ENCODE measurements around the gene FNTB. TPM values are rescaled to one million over a fixed set of nuclear protein-coding genes. Genes with fewer than 3 reads are reported as not detected.

FNTB gene
- total and polyA plus RNA-seq, 2 donors (not counting 1 experiment from before 2014, with no cell fraction given) = 6.6 to 10.2 TPM

GRCh38 chr14:64946310-64947045 is 40.2 kb upstream of the FNTB start:
- ATAC-seq (ENCODE audit: low read depth) (no peak), DNase-seq (no peak)
- Mint-ChIP-seq H3K4me1 (peaks cover 24% of the 10 kb centered on the region), H3K27me3 (no peaks in the 10 kb centered on the region), H3K4me3 (no peak overlapping the region), H3K27ac (no peak overlapping the region), H3K9me3 (ENCODE audit: insufficient read depth) (no peaks in the 10 kb centered on the region)
- Histone ChIP-seq H3K9me3 (ENCODE audit: control extremely low read depth in 1 of 3, control insufficient read depth in 2 of 3, insufficient read depth in 1 of 3, low read length in 2 of 3) (no peaks in the 10 kb centered on the region), H3K4me3 (ENCODE audit: control extremely low read depth in 1 of 5, extremely low read depth in 1 of 5, insufficient read depth in 1 of 5, low read depth in 2 of 5, low read length in 4 of 5) (no peak overlapping the region), H3K27ac (ENCODE audit: low read length in 2 of 2) (no peak overlapping the region), H3K4me2 (replicated peaks; ENCODE audit: low read depth, low read length, poor library complexity, severe bottlenecking) (no peak overlapping the region), H3K27me3 (replicated peaks in 1 of 4; ENCODE audit: control extremely low read depth in 1 of 4, control insufficient read depth in 3 of 4, insufficient read depth in 4 of 4, low read length in 3 of 4) (no peaks in the 10 kb centered on the region), H3K36me3 (replicated peaks in 1 of 2; ENCODE audit: control extremely low read depth in 1 of 2, control insufficient read depth in 1 of 2, extremely low read depth in 1 of 2, insufficient read depth in 2 of 2, low read length in 1 of 2) (no peaks in the 10 kb centered on the region), H3K9ac (ENCODE audit: low read length) (no peak overlapping the region), H3K4me1 (ENCODE audit: control insufficient read depth in 2 of 2, insufficient read depth in 2 of 2, low read length in 2 of 2) (peaks cover 10 to 13% of the 10 kb centered on the region in 2 donors), H3K79me2 (ENCODE audit: control insufficient read depth, insufficient read depth, low read length) (no peaks in the 10 kb centered on the region), H2AFZ (ENCODE audit: insufficient read depth, low read depth, low read length, poor library complexity, severe bottlenecking) (no peak overlapping the region), H4K20me1 (ENCODE audit: control insufficient read depth, insufficient read depth, low read length, poor library complexity, severe bottlenecking) (no peaks in the 10 kb centered on the region)
- ChIA-PET CTCF (no interaction called here), POLR2A (no interaction called here)
- 88% methylated on average over 4 of the region's 6 CpGs for WGBS (ENCODE audit: insufficient coverage)
- intact Hi-C loops (cut with micrococcal nuclease) = no loop called here
- TF ChIP-seq CTCF (IDR thresholded peaks at IDR 0.05) (no peak), EZH2 (IDR thresholded peaks at IDR 0.05; ENCODE audit: borderline replicate concordance, insufficient read depth, low read depth, low read length, poor library complexity, severe bottlenecking) (no peak)

- no peaks in the 10 kb centered on the region for H3K27me3 Mint-ChIP-seq
- CTCF ChIA-PET = no interaction called here
These were observed 38.7 kb upstream of the FNTB start for GRCh38 chr14:64947710-64948611.

More at GRCh38 chr14:64947710-64948611, 38.7 kb upstream of the FNTB start:
- TF ChIP-seq EZH2 (IDR thresholded peaks at IDR 0.05; ENCODE audit: borderline replicate concordance, insufficient read depth, low read depth, low read length, poor library complexity, severe bottlenecking) = no peak
- TF ChIP-seq CTCF (IDR thresholded peaks at IDR 0.05) = no peak
- Mint-ChIP-seq H3K9me3 (ENCODE audit: insufficient read depth) (no peaks in the 10 kb centered on the region), H3K27ac (no peak overlapping the region), H3K4me1 (peaks cover 28% of the 10 kb centered on the region), H3K4me3 (no peak overlapping the region)
- Histone ChIP-seq H2AFZ (ENCODE audit: insufficient read depth, low read depth, low read length, poor library complexity, severe bottlenecking) (no peak overlapping the region), H3K4me3 (ENCODE audit: control extremely low read depth in 1 of 5, extremely low read depth in 1 of 5, insufficient read depth in 1 of 5, low read depth in 2 of 5, low read length in 4 of 5) (no peak overlapping the region), H4K20me1 (ENCODE audit: control insufficient read depth, insufficient read depth, low read length, poor library complexity, severe bottlenecking) (no peaks in the 10 kb centered on the region), H3K36me3 (replicated peaks in 1 of 2; ENCODE audit: control extremely low read depth in 1 of 2, control insufficient read depth in 1 of 2, extremely low read depth in 1 of 2, insufficient read depth in 2 of 2, low read length in 1 of 2) (no peaks in the 10 kb centered on the region), H3K9me3 (ENCODE audit: control extremely low read depth in 1 of 3, control insufficient read depth in 2 of 3, insufficient read depth in 1 of 3, low read length in 2 of 3) (no peaks in the 10 kb centered on the region), H3K79me2 (ENCODE audit: control insufficient read depth, insufficient read depth, low read length) (no peaks in the 10 kb centered on the region), H3K27ac (ENCODE audit: low read length in 2 of 2) (no peak overlapping the region), H3K4me1 (ENCODE audit: control insufficient read depth in 2 of 2, insufficient read depth in 2 of 2, low read length in 2 of 2) (peaks cover 13 to 18% of the 10 kb centered on the region in 2 donors), H3K4me2 (replicated peaks; ENCODE audit: low read depth, low read length, poor library complexity, severe bottlenecking) (no peak overlapping the region), H3K9ac (ENCODE audit: low read length) (no peak overlapping the region), H3K27me3 (replicated peaks in 1 of 4; ENCODE audit: control extremely low read depth in 1 of 4, control insufficient read depth in 3 of 4, insufficient read depth in 4 of 4, low read length in 3 of 4) (no peaks in the 10 kb centered on the region)
- intact Hi-C loops (cut with micrococcal nuclease) = no loop called here
- WGBS (ENCODE audit: insufficient coverage) = 97% methylated on average over 25 of the region's 28 CpGs
- ATAC-seq (ENCODE audit: low read depth) (no peak), DNase-seq (no peak)
- POLR2A ChIA-PET = no interaction called here
